GM23338 (cell line): ENCODE measurements around the gene DDX25. TPM values are rescaled to one million over a fixed set of nuclear protein-coding genes. Genes with fewer than 3 reads are reported as not detected.

Experiments
- ATAC-seq: fragments of 200-7000 bp; cut with Tn5 transposase; 3 replicates; pipeline ENCODE4 v1.9.1; 2020
- DNase-seq: peaks from one replicate; pipeline ENCODE4 v3.0.0-alpha.2; 2015; ENCODE audit warnings: low spot score
- H2AFZ ChIP-seq: fragments of 200-600 bp; sonication (generic); 2 replicates; pipeline ENCODE4 v1.8.0; 2016; ENCODE audit warnings: antibody characterized with exemption, mild to moderate bottlenecking, moderate library complexity
- H3F3A ChIP-seq: fragments of 200-600 bp; sonication (generic); replicated peaks from 2 replicates; pipeline ENCODE4 v1.8.0; 2017; ENCODE audit warnings: antibody characterized with exemption, mixed run types, low read depth
- H3K27ac ChIP-seq: fragments of 200-600 bp; sonication (generic); 2 replicates; pipeline ENCODE4 v1.6.1; 2016; ENCODE audit warnings: low read depth
- H3K27me3 ChIP-seq: fragments of 200-600 bp; sonication (generic); 2 replicates; pipeline ENCODE4 v1.8.0; 2016; ENCODE audit warnings: mild to moderate bottlenecking, mixed run types, moderate library complexity; ENCODE audit not compliant: insufficient read depth
- H3K36me3 ChIP-seq: fragments of 200-600 bp; sonication (generic); 2 replicates; pipeline ENCODE4 v1.8.0; 2016; ENCODE audit warnings: mild to moderate bottlenecking; ENCODE audit not compliant: insufficient read depth
- H3K4me1 ChIP-seq: fragments of 200-600 bp; sonication (generic); 2 replicates; pipeline ENCODE4 v1.8.0; 2016; ENCODE audit warnings: mild to moderate bottlenecking, moderate library complexity; ENCODE audit not compliant: insufficient read depth
- H3K4me2 ChIP-seq: fragments of 200-600 bp; sonication (generic); 2 replicates; pipeline ENCODE4 v1.7.1; 2017; ENCODE audit warnings: mixed run types
- H3K4me3 ChIP-seq: fragments of 200-600 bp; sonication (generic); 2 replicates; pipeline ENCODE4 v1.6.1; 2016; ENCODE audit warnings: mixed run types
- H3K79me2 ChIP-seq: fragments of 200-600 bp; sonication (generic); replicated peaks from 2 replicates; pipeline ENCODE4 v1.8.0; 2017; ENCODE audit warnings: mild to moderate bottlenecking; ENCODE audit not compliant: insufficient read depth
- H3K9me2 ChIP-seq: fragments of 200-600 bp; sonication (generic); 2 replicates; pipeline ENCODE4 v1.8.0; 2017; ENCODE audit not compliant: insufficient read depth
- H4K20me1 ChIP-seq: fragments of 200-600 bp; sonication (generic); replicated peaks from 2 replicates; pipeline ENCODE4 v1.8.0; 2017; ENCODE audit warnings: mild to moderate bottlenecking; ENCODE audit not compliant: insufficient read depth
- H3K27ac Mint-ChIP-seq: 2 replicates; pipeline ENCODE4 v1.8.0; 2020; ENCODE audit warnings: inconsistent platforms, mild to moderate bottlenecking, moderate library complexity, mixed read lengths
- H3K27me3 Mint-ChIP-seq: 3 replicates; pipeline ENCODE4 v1.8.0; 2022; ENCODE audit warnings: low read depth, mild to moderate bottlenecking, moderate library complexity, mixed read lengths, inconsistent platforms; ENCODE audit not compliant: insufficient read depth, poor library complexity
- H3K36me3 Mint-ChIP-seq: 3 replicates; pipeline ENCODE4 v1.8.0; 2021; ENCODE audit warnings: low read depth, mild to moderate bottlenecking, inconsistent platforms, moderate library complexity, mixed read lengths
- H3K4me1 Mint-ChIP-seq: 3 replicates; pipeline ENCODE4 v1.8.0; 2020; ENCODE audit warnings: mild to moderate bottlenecking, inconsistent platforms, mixed read lengths
- H3K4me3 Mint-ChIP-seq: 3 replicates; pipeline ENCODE4 v1.8.0; 2021; ENCODE audit warnings: moderate library complexity, mild to moderate bottlenecking, inconsistent platforms, mixed read lengths
- H3K9me3 Mint-ChIP-seq: 3 replicates; pipeline ENCODE4 v1.8.0; 2020; ENCODE audit warnings: moderate library complexity, mild to moderate bottlenecking, inconsistent platforms, mixed read lengths
- CREB1 ChIP-seq: fragments of 250-450 bp; sonication (Bioruptor Pico); IDR thresholded peaks from 2 replicates; pipeline ENCODE4 v1.5.0; 2020; ENCODE audit warnings: low read depth, mild to moderate bottlenecking, moderate library complexity
- CTCF ChIP-seq, 2 experiments: fragments of 200-600 bp in 1 of 2; sonication (generic) in 1 of 2; conservative IDR thresholded peaks; 2 replicates each; pipeline versions ENCODE4 v1.5.1 to v1.6.1; 2016 to 2017; ENCODE audit warnings: antibody characterized with exemption in 2 of 2, low read depth in 2 of 2, mild to moderate bottlenecking in 2 of 2, moderate library complexity in 1 of 2
- ETS1 ChIP-seq: IDR thresholded peaks from 2 replicates; pipeline ENCODE4 v1.6.1; 2016; ENCODE audit warnings: antibody characterized with exemption
- EZH2 ChIP-seq: fragments of 200-600 bp; sonication (generic); IDR thresholded peaks from one replicate; pipeline ENCODE4 v1.8.0; 2017; ENCODE audit warnings: antibody characterized with exemption, mild to moderate bottlenecking, low read depth; ENCODE audit not compliant: unreplicated experiment
- EZH2phosphoT487 ChIP-seq: fragments of 200-600 bp; sonication (generic); IDR thresholded peaks from one replicate; pipeline ENCODE4 v1.8.1; 2018; ENCODE audit warnings: antibody characterized with exemption; ENCODE audit not compliant: unreplicated experiment
- JUNB ChIP-seq: IDR thresholded peaks from one replicate; pipeline ENCODE4 v1.6.1; 2016; ENCODE audit warnings: antibody characterized with exemption; ENCODE audit not compliant: unreplicated experiment
- NANOG ChIP-seq: IDR thresholded peaks from 2 replicates; pipeline ENCODE4 v1.6.1; 2016; ENCODE audit warnings: antibody characterized with exemption, borderline replicate concordance
- REST ChIP-seq: IDR thresholded peaks from one replicate; pipeline ENCODE4 v1.6.1; 2018; ENCODE audit warnings: antibody characterized with exemption; ENCODE audit not compliant: unreplicated experiment
- STAT1 ChIP-seq: IDR thresholded peaks from one replicate; pipeline ENCODE4 v1.6.1; 2016; ENCODE audit warnings: antibody characterized with exemption; ENCODE audit not compliant: unreplicated experiment
- ZNF114 ChIP-seq: fragments of 250-450 bp; sonication (Bioruptor Pico); IDR thresholded peaks from 2 replicates; pipeline ENCODE4 v1.5.0; 2020; ENCODE audit warnings: mild to moderate bottlenecking, moderate library complexity
- ZNF331 ChIP-seq: fragments of 250-450 bp; sonication (Bioruptor Pico); IDR thresholded peaks from 2 replicates; pipeline ENCODE4 v1.5.0; 2020; ENCODE audit warnings: low read depth, mild to moderate bottlenecking, moderate library complexity
- polyA plus RNA-seq: library from polyadenylated mRNA; unstranded; fragments of >200 nt; fragmentation: Nextera tagmentation; extraction: Ambion mirVana; gene quantifications from 2 replicates; pipeline ENCODE4 v1.2.1, GENCODE V29; 2016
- total RNA-seq: library from RNA; depleted of rRNA; stranded (reverse); fragments of >200 nt; shearing (Covaris generic); gene quantifications from 2 replicates; pipeline ENCODE4 v1.2.3, GENCODE V29; 2014

Gene DDX25
- total and polyA plus RNA-seq, 2 experiments from 2014 or later: 20.6 to 23.6 TPM

GRCh38 chr11:125881291-125881690 is 23.0 kb upstream of the DDX25 start (continued):
- no peak for TF ChIP-seq REST
- no peak for TF ChIP-seq ETS1
- TF ChIP-seq ZNF114 (CRISPR knock-in tag): no peak
- TF ChIP-seq CTCF (conservative IDR thresholded peaks at IDR 0.05; ENCODE audit: low read depth in 2 of 2): no peak
- no peak for TF ChIP-seq NANOG
- TF ChIP-seq ZNF331 (CRISPR knock-in tag): no peak
- TF ChIP-seq EZH2phosphoT487: no peak
- no peak for TF ChIP-seq JUNB
- no peak for TF ChIP-seq CREB1
- TF ChIP-seq EZH2: no peak
- no peak for TF ChIP-seq STAT1

- Histone ChIP-seq H3F3A (peaks cover 2% of the 10 kb centered on the region; the same call in 1 of the 2 replicates), H3K9me2 (peaks cover 5% of the 10 kb centered on the region; the same call in 1 of the 2 replicates), H3K27ac (no peak overlapping the region), H3K4me1 (no peaks in the 10 kb centered on the region), H3K4me3 (no peak overlapping the region), H3K27me3 (peaks cover 8% of the 10 kb centered on the region; the same call in 1 of the 2 replicates), H4K20me1 (no peaks in the 10 kb centered on the region; the same call in 1 of the 2 replicates), H2AFZ (no peak overlapping the region), H3K4me2 (no peak overlapping the region), H3K36me3 (no peaks in the 10 kb centered on the region), H3K79me2 (peaks cover under 1% of the 10 kb centered on the region; the same call in 1 of the 2 replicates)
- no peak overlapping the region for H3K4me3 Mint-ChIP-seq
- H3K27me3 Mint-ChIP-seq: peaks cover 12% of the 10 kb centered on the region
- peaks cover 28% of the 10 kb centered on the region for H3K9me3 Mint-ChIP-seq
- TF ChIP-seq CREB1: no peak
- H3K4me1 Mint-ChIP-seq: peaks cover 2% of the 10 kb centered on the region; the same call in 1 of the 3 replicates
- H3K27ac Mint-ChIP-seq: no peak overlapping the region
- peaks cover 18% of the 10 kb centered on the region; the same call in 2 of the 3 replicates for H3K36me3 Mint-ChIP-seq
- ATAC-seq (no peak), DNase-seq (no peak)
Observed at GRCh38 chr11:125883375-125883774, 20.9 kb upstream of the DDX25 start.
